Hematopoietic multipotent progenitor cell treated with erythropoietin and hydrocortisone succinate and interleukin-3 and kit ligand, for 6 days (in vitro differentiated cells): ENCODE measurements around the gene METTL24.
"Not testable (repeated sequence)": the region's sequence is repeated elsewhere in the genome, so short reads cannot be mapped to it uniquely, and the experiment has no call there.

Source experiments
- DNase-seq: peaks from one replicate; pipeline ENCODE4 v3.0.0-alpha.2; 2015

The METTL24 gene

GRCh38 chr6:110250838-110251237 lies 107.3 kb downstream of the METTL24 start:
- no peak for DNase-seq

DNA sequence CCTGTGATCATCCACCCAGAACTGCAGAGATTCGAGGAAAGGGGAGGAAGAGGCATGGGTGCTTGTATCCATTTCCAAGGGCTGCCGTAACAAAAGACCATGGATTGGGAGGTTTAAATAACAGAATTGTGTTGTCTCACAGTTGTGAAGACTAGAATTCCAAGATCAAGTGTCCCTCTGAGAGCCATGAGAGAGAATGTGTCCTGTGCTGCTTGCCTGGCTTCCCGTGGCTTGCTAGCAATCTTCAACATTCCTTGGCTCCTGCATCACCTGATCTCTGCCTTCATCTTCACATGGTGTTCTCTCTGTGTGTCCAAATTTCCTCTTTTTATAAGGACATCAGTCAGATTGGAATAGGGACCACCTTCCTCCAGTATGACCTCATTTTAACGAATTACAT lies 108.1 kb downstream of the METTL24 start:
- no peak for DNase-seq

DNA sequence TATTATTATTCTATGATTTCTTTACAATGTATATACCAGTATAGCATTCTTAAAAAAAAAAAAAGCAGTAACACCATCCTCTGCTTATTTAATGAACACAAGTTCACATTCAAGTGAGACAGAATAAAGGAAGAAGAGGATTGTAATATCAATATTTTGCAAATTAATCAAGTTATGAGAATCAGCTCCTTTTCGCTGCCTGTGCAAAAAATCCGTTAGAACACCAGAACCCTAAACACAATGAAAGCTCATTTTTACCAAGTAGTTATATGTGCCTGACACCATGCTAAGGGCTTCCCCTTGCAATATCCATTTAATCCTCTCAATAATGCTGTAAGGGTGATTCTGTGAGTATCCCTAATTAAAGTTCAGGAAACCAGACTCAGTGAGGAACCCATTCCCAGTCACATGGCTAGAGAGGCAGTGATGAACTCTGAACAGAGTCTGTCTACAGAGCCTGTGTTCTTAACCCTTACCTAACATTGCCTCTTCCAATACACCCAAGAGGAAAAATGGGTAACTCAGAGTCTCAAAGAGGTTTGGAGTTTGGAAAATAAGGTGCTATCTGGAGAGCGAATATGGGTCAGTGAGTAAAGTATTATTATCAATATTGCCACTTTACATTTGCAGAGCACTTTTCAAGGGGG lies 111.1 kb downstream of the METTL24 start:
- no peak for DNase-seq

DNA sequence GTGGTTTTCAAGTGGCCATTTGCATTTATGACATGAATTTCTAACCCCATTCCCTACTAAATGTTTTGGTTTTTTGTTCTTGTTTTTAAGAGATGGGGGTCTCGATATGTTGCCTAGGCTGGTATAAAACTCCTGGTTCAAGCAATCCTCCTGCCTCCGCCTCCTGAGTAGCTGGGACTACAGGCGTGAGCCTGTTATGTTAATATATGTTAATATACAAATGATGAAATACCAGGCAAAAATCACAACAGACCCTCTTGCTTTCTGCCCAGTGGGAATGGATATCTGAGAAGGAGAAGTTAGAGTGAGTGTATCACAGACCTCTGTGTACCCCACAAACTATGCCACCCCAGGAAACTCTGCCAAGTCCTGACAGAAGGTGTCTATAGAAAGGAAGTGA lies 111.8 kb downstream of the METTL24 start:
- DNase-seq: no peak

DNA sequence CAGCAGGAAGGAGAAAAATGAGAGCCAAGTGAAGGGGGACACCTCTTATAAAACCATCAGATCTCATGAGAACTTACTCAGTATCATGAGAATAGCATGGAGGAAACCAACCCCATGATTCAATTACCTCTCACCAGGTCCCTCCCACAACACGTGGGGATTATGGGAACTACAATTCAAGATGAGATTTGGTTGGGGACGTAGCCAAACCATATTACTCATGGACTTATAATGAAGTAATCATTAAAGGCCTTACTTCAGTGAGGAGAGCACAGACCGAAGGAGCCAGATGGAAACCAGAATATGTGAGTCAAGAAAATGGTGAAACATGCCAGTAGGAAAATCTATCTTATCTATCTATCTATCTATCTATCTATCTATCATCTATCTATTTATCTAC lies 113.5 kb downstream of the METTL24 start:
- not testable (repeated sequence) for DNase-seq

DNA sequence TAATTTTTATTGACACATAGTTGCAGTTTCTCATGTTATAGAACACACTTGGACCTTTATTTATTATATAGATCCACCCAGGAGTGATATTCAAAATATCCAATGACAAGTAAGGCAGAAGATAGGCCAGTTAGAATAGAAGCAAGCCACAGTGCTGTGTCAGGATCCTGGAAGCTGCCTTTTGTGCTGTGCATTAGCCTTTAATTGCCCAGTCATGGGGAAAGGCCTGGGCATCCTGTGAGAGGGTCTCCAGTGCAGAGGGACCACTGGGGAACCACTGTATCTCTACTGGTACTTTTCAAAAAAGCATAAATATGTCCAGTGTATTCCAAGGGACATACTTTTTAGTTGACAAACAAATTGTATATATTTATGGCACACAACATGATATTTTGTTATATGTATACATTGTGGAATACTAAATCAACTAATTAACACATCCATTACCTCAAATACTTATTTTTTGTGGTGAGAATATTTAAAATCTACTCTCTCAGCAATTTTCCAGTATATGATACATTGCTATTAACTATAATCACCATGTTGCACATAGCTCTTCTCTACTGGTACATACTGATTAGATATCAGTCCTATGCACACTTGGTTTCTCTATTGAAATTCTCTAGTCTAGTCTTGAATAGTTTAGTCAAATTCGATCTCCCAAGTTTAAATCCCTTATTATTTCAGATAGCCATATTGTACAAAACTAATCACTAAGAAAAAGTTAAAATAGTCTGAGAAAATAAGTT lies 118.4 kb downstream of the METTL24 start:
- DNase-seq: peak; percentile 78

DNA sequence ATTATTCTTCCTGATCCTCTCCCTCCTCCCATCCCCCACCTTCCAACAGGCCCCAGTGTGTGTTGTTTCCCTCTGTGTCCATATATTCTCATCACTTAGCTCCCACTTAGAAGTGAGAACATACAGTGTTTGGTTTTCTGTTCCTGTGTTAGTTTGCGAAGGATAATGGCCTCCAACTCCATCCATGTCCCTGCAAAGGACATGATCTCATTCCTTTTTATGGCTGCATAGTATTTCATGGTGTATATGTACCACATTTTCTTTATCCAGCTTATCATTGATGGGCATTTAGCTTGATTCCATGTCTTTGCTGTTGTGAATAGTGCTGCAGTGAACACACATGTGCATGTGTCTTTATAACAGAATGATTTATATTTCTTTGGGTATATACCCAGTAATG lies 122.1 kb downstream of the METTL24 start:
- not testable (repeated sequence) for DNase-seq

- DNase-seq: peak; percentile 30
Measured at GRCh38 chr6:110233770-110234374, 124.3 kb downstream of the METTL24 start.

- no peak for DNase-seq
Measured at GRCh38 chr6:110232450-110232849, 125.7 kb downstream of the METTL24 start.

DNA sequence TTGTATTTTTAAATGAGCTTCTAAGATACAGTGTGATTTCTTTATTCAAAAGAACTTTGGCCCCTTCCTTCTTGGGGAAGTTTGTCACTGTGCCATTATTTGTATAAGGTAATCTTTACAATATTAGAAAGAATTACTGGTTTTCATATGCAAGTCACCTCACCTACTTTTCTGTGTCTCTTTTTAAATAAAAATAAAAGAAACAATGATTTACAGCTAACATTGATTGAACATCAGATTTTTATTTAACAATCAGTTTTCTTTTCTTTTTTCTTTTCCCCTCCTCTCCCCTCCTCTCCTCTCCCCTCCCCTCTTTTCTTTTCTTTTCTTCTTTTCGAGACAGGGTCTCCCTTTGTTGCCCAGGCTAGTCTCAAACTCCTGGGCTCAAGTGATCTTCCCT lies 131.9 kb downstream of the METTL24 start:
- no peak for DNase-seq

- DNase-seq: no peak
Measured at GRCh38 chr6:110221738-110222137, 136.4 kb downstream of the METTL24 start.

DNA sequence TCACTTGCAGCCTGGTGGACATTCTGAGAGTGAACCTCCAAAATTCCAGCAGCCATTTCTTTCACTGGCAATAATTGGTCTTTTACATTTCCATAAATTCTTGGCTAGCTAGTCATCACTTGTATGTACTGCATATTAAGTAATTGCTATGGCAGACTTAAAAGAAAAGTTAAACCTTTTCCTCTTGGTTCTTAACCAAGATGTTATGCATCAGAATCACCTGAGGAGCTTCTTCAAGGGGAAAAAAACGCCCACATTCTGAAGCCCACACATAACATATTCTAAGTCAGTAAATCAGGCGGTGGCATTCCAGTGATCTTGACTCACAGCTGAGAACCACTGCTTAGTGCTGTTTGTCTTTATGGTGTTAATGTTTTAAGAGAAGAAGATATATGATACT lies 140.9 kb downstream of the METTL24 start:
- DNase-seq: no peak

- DNase-seq: no peak
Measured at GRCh38 chr6:110216140-110216539, 142.0 kb downstream of the METTL24 start.

- DNase-seq: no peak
Measured at GRCh38 chr6:110214338-110214737, 143.8 kb downstream of the METTL24 start.

- no peak for DNase-seq
Measured at GRCh38 chr6:110211753-110212152, 146.4 kb downstream of the METTL24 start.

DNA sequence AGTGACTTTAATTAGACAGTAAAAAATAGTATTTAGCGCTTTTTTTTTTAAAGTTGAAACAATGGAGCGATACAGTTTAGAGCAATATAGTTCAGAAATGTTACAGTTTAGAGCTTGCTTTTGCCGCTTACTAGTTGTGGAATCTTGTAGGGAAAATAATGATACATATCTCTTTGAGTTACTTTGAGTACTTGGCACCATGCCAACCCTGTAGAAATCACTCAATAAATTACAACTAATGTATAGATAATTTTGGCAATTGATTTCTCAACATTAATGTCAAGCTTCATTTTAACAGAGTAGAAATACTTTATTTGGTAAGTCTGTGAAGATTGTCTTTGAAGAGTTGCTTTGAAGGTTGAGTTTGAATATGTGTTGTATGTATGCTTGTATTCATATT lies 150.5 kb downstream of the METTL24 start:
- DNase-seq: no peak

DNA sequence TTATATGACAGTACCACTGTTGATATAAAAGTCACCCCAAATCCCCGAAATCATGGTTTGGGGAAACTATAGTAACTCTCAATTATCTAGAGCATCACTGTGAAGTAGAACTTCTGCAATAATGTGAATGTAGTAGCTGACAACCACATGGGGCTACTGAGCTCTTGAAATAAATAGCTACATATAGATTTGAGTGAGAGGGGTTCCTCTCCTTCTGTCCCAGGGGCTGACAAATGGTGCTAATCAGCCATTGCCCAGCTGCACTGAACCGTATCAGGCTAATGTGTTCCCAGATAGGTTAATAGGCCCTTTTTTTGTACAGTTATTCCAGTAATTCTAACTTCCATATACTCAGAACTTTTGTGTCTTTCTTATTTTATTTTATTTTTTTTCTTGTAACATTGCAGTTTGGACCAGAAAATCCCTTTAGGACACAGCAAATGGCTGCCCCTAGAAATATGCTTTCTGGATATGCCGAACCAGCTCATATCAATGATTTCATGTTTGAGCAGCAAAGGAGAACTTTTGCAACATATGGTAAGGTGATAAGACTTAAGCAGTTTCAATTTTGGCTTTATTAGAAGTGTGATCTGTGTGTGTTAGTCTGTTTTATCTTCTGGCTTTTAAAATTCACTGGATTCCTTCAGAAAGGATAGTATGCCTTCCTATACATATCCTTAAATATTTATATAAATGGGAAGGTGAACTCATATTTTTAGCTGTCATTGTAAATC lies 156.8 kb downstream of the METTL24 start:
- DNase-seq: peak; percentile 71

- DNase-seq: no peak
Measured at GRCh38 chr6:110198561-110198960, 159.6 kb downstream of the METTL24 start.

GRCh38 chr6:110196874-110197273 lies 161.3 kb downstream of the METTL24 start:
- DNase-seq: no peak

- no peak for DNase-seq
Measured at GRCh38 chr6:110195639-110196038, 162.5 kb downstream of the METTL24 start.
